ENCODE results near the gene SAE1.

Gene SAE1

DNA sequence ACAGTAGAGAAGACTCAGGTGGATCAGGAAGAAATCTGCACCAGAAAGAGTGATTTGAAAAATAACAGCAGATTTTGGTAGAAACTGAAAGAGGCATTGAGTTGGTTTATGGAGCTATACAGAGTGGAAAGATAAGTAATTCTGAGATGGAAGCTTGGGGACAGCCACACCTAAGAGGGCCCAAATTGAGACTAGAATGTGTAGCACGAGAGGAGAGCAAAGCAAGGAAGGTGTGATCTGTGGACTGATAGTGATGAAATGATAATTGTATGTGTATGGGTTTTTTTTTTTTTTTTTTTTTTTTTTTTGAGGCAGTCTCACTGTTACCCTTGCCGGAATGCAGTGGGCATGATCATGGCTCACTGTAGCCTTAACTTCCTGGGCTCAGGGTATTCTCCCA, 16.3 kb downstream of the SAE1 start:
- H3K27ac ChIP-seq (ENCODE audit: low read depth, low read length), result no peak overlapping the region
- no peaks in the 10 kb centered on the region for H3K27me3 ChIP-seq (ENCODE audit: insufficient read depth, low read length)

DNA sequence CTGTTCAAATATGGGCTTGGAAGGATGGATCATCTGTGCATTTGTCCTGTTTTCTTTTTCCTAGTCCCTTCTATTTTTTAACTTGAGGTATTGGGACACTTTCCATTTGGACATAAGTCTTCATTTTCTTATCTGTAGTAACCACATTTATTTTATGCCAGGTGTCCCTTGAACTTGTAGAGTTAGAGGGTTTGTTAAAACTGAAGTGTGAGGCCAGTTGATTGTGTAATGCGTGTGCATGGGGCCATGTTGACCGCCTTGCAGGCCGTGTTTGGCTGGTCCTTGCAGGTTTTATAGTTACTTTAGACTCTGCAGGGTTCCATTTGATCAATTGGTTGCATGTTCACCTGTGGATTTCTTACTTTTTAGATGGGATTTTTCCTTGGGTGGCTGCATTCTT, 21.0 kb downstream of the SAE1 start:
- H3K4me3 ChIP-seq (ENCODE audit: low read depth, low read length), result no peak overlapping the region
- peaks cover 20% of the 10 kb centered on the region for H3K36me3 ChIP-seq (ENCODE audit: insufficient read depth, low read length)
- H2AFZ ChIP-seq (ENCODE audit: low read length, unreplicated experiment), result no peak overlapping the region
- H3K79me2 ChIP-seq (ENCODE audit: control insufficient read depth, insufficient read depth, low read length, unreplicated experiment), result peaks cover 17% of the 10 kb centered on the region
- peaks cover 3% of the 10 kb centered on the region for H3K4me1 ChIP-seq (ENCODE audit: control insufficient read depth, insufficient read depth, low read length, unreplicated experiment)
- no peak overlapping the region for H3K27ac ChIP-seq (ENCODE audit: low read depth, low read length)
- H3K27me3 ChIP-seq (ENCODE audit: insufficient read depth, low read length), result no peaks in the 10 kb centered on the region

More for the DNA sequence above, 16.3 kb downstream of the SAE1 start:
- H3K79me2 ChIP-seq (ENCODE audit: control insufficient read depth, insufficient read depth, low read length, unreplicated experiment), result peaks cover 46% of the 10 kb centered on the region
- peaks cover 9% of the 10 kb centered on the region for H3K36me3 ChIP-seq (ENCODE audit: insufficient read depth, low read length)
- H2AFZ ChIP-seq (ENCODE audit: low read length, unreplicated experiment), result no peak overlapping the region
- no peak overlapping the region for H3K4me3 ChIP-seq (ENCODE audit: low read depth, low read length)
- peaks cover 5% of the 10 kb centered on the region for H3K4me1 ChIP-seq (ENCODE audit: control insufficient read depth, insufficient read depth, low read length, unreplicated experiment)

- no peaks in the 10 kb centered on the region for H3K27me3 ChIP-seq (ENCODE audit: insufficient read depth, low read length)
- peaks cover 8% of the 10 kb centered on the region for H3K4me1 ChIP-seq (ENCODE audit: control insufficient read depth, insufficient read depth, low read length, unreplicated experiment)
- no peak overlapping the region for H2AFZ ChIP-seq (ENCODE audit: low read length, unreplicated experiment)
- no peak overlapping the region for H3K27ac ChIP-seq (ENCODE audit: low read depth, low read length)
- H3K36me3 ChIP-seq (ENCODE audit: insufficient read depth, low read length), result peaks cover 20% of the 10 kb centered on the region
- no peak overlapping the region for H3K4me3 ChIP-seq (ENCODE audit: low read depth, low read length)
- H3K79me2 ChIP-seq (ENCODE audit: control insufficient read depth, insufficient read depth, low read length, unreplicated experiment), result peaks cover 14% of the 10 kb centered on the region
Observed at GRCh38 chr19:47152205-47152604, 21.6 kb downstream of the SAE1 start.

DNA sequence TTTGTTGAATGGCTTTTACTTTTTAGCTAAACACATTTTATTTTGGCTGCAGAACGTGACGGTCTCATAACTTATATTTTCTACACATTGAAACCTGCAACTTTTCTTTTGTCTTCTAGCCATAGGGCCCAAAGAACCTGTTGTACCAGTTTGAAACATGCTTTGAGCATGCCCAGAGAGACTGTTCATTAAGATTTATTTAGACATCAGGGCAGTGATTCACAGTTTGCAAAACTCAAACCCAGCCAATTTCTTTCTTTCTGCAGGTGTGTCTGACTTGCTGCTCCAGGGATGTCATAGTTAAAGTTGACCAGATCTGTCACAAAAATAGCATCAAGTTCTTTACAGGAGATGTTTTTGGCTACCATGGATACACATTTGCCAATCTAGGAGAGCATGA, 22.0 kb downstream of the SAE1 start:
- Histone ChIP-seq H3K4me1 (ENCODE audit: control insufficient read depth, insufficient read depth, low read length, unreplicated experiment) (peaks cover 13% of the 10 kb centered on the region), H3K27ac (ENCODE audit: low read depth, low read length) (no peak overlapping the region), H3K79me2 (ENCODE audit: control insufficient read depth, insufficient read depth, low read length, unreplicated experiment) (peaks cover 14% of the 10 kb centered on the region), H3K36me3 (ENCODE audit: insufficient read depth, low read length) (peaks cover 20% of the 10 kb centered on the region), H3K4me3 (ENCODE audit: low read depth, low read length) (no peak overlapping the region), H3K27me3 (ENCODE audit: insufficient read depth, low read length) (no peaks in the 10 kb centered on the region), H2AFZ (ENCODE audit: low read length, unreplicated experiment) (no peak overlapping the region)

DNA sequence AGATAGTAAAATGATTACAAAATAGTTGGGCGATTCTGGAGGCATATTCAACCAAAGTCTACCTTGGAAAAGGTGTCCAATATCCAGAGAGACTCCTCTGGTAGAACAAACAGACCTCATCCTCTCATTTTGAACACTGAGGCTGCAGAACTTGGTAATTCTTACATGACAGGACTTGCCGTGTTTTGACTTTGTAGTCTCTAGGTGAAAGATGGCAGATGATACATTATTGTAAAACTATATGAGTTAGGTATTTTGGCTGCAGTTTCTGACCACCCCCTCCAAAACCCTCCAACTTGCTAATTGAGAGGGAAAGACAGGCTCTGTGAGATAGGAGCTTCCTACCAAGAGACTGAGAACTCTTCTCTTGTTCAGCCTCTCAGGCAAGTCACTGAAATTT, 22.6 kb downstream of the SAE1 start:
- no peak overlapping the region for H3K4me3 ChIP-seq (ENCODE audit: low read depth, low read length)
- peaks cover 19% of the 10 kb centered on the region for H3K4me1 ChIP-seq (ENCODE audit: control insufficient read depth, insufficient read depth, low read length, unreplicated experiment)
- H2AFZ ChIP-seq (ENCODE audit: low read length, unreplicated experiment), result no peak overlapping the region
- no peaks in the 10 kb centered on the region for H3K27me3 ChIP-seq (ENCODE audit: insufficient read depth, low read length)
- H3K36me3 ChIP-seq (ENCODE audit: insufficient read depth, low read length), result peaks cover 20% of the 10 kb centered on the region
- H3K27ac ChIP-seq (ENCODE audit: low read depth, low read length), result no peak overlapping the region
- peaks cover 11% of the 10 kb centered on the region for H3K79me2 ChIP-seq (ENCODE audit: control insufficient read depth, insufficient read depth, low read length, unreplicated experiment)

GRCh38 chr19:47155148-47155547, 24.5 kb downstream of the SAE1 start:
- peaks cover 27% of the 10 kb centered on the region for H3K4me1 ChIP-seq (ENCODE audit: control insufficient read depth, insufficient read depth, low read length, unreplicated experiment)
- H3K36me3 ChIP-seq (ENCODE audit: insufficient read depth, low read length), result peaks cover 19% of the 10 kb centered on the region
- no peaks in the 10 kb centered on the region for H3K27me3 ChIP-seq (ENCODE audit: insufficient read depth, low read length)
- no peak overlapping the region for H3K27ac ChIP-seq (ENCODE audit: low read depth, low read length)
- H3K79me2 ChIP-seq (ENCODE audit: control insufficient read depth, insufficient read depth, low read length, unreplicated experiment), result peaks cover 15% of the 10 kb centered on the region
- H2AFZ ChIP-seq (ENCODE audit: low read length, unreplicated experiment), result no peak overlapping the region
- H3K4me3 ChIP-seq (ENCODE audit: low read depth, low read length), result no peak overlapping the region

DNA sequence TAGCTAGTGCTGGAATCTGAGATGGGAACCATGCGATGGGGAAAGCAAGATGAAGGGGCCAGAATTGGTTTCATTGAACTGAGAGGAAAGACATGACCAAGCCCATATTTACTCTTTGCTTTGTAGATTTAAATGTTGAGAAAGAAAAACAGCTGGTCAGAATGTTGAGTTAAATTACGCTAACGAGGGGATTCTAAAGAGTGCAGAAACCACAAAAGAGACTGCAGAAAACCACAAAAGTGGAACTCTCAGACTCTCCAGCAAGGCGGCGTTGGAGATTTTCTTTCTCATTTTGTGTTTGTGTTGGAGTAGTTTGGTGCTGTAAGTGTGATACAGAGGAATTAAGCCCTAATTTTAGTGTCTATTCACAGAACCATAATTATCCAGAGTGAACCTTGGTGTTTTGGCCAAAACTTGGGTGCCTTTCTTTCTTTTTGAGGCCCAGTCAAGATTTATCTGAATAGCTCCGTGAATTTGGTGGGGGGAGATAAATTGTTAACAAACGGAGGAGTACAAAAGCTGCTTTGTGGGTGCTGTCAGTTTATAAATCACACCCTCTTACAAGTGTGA, 26.3 kb downstream of the SAE1 start:
- Histone ChIP-seq H3K36me3 (ENCODE audit: insufficient read depth, low read length) (peaks cover 11% of the 10 kb centered on the region; the same call in 1 of the 2 replicates), H3K27ac (ENCODE audit: low read depth, low read length) (peak overlapping the region; percentile 65), H3K4me1 (ENCODE audit: control insufficient read depth, insufficient read depth, low read length, unreplicated experiment) (peaks cover 27% of the 10 kb centered on the region), H2AFZ (ENCODE audit: low read length, unreplicated experiment) (no peak overlapping the region), H3K79me2 (ENCODE audit: control insufficient read depth, insufficient read depth, low read length, unreplicated experiment) (peaks cover 10% of the 10 kb centered on the region), H3K27me3 (ENCODE audit: insufficient read depth, low read length) (no peaks in the 10 kb centered on the region), H3K4me3 (ENCODE audit: low read depth, low read length) (no peak overlapping the region)

- H3K27me3 ChIP-seq (ENCODE audit: insufficient read depth, low read length), result no peaks in the 10 kb centered on the region
- H3K4me1 ChIP-seq (ENCODE audit: control insufficient read depth, insufficient read depth, low read length, unreplicated experiment), result peaks cover 27% of the 10 kb centered on the region
- H3K27ac ChIP-seq (ENCODE audit: low read depth, low read length), result peak overlapping the region; percentile 65
- H2AFZ ChIP-seq (ENCODE audit: low read length, unreplicated experiment), result no peak overlapping the region
- H3K79me2 ChIP-seq (ENCODE audit: control insufficient read depth, insufficient read depth, low read length, unreplicated experiment), result peaks cover 10% of the 10 kb centered on the region
- H3K36me3 ChIP-seq (ENCODE audit: insufficient read depth, low read length), result peaks cover 3% of the 10 kb centered on the region; the same call in 1 of the 2 replicates
- no peak overlapping the region for H3K4me3 ChIP-seq (ENCODE audit: low read depth, low read length)
Observed at GRCh38 chr19:47157431-47158321, 27.0 kb downstream of the SAE1 start.

DNA sequence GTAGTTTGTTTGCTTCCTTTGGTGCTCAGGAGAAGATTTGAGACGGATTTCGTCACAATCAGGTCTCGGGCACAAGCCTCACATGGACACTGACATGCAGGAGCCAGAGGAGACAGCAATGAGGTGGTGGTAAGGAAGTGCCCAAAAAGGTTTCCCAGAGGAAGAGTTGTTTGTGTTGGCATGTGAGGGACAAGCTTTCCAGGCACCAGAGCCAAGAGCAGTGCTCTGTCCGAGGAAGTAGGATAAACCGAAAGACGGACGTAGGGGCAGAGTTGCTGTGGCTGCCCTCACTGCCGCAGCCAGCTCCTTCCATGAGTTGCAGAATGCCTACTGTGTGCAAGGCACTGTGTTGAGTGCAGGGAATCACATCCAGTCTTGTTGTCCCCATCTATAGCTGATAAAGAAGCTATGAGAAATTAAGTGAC, 27.7 kb downstream of the SAE1 start:
- H3K79me2 ChIP-seq (ENCODE audit: control insufficient read depth, insufficient read depth, low read length, unreplicated experiment), result peaks cover 10% of the 10 kb centered on the region
- H3K27me3 ChIP-seq (ENCODE audit: insufficient read depth, low read length), result no peaks in the 10 kb centered on the region
- peak overlapping the region; percentile 65 for H3K27ac ChIP-seq (ENCODE audit: low read depth, low read length)
- no peak overlapping the region for H2AFZ ChIP-seq (ENCODE audit: low read length, unreplicated experiment)
- H3K36me3 ChIP-seq (ENCODE audit: insufficient read depth, low read length), result peaks cover 3% of the 10 kb centered on the region; the same call in 1 of the 2 replicates
- H3K4me1 ChIP-seq (ENCODE audit: control insufficient read depth, insufficient read depth, low read length, unreplicated experiment), result peaks cover 27% of the 10 kb centered on the region
- no peak overlapping the region for H3K4me3 ChIP-seq (ENCODE audit: low read depth, low read length)

DNA sequence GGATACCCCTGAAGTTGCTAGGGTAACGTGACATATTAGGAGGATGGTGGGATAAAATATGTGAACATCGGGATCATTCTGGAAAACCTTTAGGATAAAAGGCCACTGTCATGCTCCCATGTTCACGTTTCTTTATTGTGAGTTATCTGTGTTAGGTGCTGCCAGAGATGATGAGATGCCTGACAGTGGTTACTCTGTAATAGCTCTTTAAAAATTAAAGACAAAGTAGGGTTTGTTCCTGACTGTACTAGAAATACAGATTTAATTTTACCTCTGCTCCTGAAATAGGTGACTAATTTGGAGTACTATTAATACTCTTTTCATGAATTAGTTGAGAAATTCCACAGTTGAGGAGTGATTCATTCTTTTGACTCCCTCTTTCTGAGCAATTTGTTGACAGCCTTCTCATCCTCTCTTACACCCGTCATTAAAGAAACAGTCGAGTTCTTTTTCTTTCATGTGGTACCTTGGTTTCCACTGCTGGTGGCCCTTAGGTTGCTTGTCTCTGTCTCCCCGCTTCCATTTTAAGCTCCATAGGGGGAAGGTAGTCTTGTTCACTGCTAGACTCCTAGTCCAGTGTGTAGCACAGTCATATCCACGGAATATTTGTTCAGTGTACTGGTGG, 28.4 kb downstream of the SAE1 start:
- Histone ChIP-seq H3K36me3 (ENCODE audit: insufficient read depth, low read length) (peaks cover 3% of the 10 kb centered on the region; the same call in 1 of the 2 replicates), H3K27ac (ENCODE audit: low read depth, low read length) (peak overlapping the region; percentile 65), H3K27me3 (ENCODE audit: insufficient read depth, low read length) (no peaks in the 10 kb centered on the region), H2AFZ (ENCODE audit: low read length, unreplicated experiment) (no peak overlapping the region), H3K4me1 (ENCODE audit: control insufficient read depth, insufficient read depth, low read length, unreplicated experiment) (peaks cover 27% of the 10 kb centered on the region), H3K4me3 (ENCODE audit: low read depth, low read length) (no peak overlapping the region), H3K79me2 (ENCODE audit: control insufficient read depth, insufficient read depth, low read length, unreplicated experiment) (peaks cover 10% of the 10 kb centered on the region)

All from ACC112 (cell line).